DMS53 treated with DMSO at 0.1 percent for 48 hours (cell line): Measurements from ENCODE around the gene SCLY.
"Not testable (repeated sequence)": the region's sequence is repeated elsewhere in the genome, so short reads cannot be mapped to it uniquely, and the experiment has no call there.

Source experiments
- DNase-seq: peaks from one replicate; lab custom pipeline; 2025; ENCODE audit not compliant: unreplicated experiment; lab: John Stamatoyannopoulos, UW

The SCLY gene

GRCh38 chr2:238060542-238061314 is at the start of gene SCLY:
Gene SCLY (plus strand): TSS chr2:238061001. CDS start chr2:238061055, 54 bp downstream.
- DNase-seq = peak; percentile 97

- no peak for DNase-seq
Measured at GRCh38 chr2:238013806-238014205, 47.0 kb upstream of the SCLY start.

DNA sequence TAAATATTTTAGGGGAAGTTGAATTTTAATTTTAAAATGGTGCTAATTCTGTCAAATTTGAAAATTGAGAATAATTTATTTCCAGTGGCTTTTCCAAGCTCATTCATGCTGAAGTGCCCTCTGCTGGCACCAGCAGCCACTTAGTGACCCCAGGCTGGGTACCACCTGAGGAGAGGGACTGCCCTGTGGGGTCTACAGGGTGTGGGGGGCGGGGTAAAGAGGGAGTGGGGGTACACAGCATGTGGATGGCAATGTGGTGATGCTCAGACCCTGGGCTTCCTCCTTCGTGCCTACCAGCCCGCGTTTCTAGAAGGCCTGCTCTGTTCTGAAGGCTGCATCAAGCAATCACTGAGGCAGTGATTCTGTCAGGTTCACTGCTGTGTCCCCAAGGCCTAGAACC is 45.1 kb upstream of the SCLY start:
- no peak for DNase-seq

GRCh38 chr2:238016526-238016925 is 44.3 kb upstream of the SCLY start:
- no peak for DNase-seq

GRCh38 chr2:238019962-238020361 is 40.8 kb upstream of the SCLY start:
- DNase-seq = no peak

DNA sequence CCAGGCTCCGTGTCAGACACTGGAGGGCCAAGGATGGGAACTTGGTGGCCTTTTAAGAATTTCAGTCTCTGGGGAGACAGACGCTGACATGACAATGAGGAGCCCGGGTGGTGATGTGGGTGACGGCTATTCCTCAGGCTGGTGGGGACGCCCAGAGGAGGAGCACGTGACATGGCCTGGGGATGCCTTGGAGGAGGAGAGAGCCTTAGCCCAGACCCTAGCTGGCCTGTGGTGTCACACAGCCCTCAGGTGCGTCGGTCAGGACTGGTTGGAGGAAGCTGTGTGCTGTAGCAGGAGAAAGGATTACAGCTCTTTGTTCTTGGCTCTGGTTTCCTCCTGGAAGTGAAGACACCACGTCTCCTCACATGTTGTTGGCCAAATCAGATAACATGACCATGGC is 40.0 kb upstream of the SCLY start:
- no peak for DNase-seq

DNA sequence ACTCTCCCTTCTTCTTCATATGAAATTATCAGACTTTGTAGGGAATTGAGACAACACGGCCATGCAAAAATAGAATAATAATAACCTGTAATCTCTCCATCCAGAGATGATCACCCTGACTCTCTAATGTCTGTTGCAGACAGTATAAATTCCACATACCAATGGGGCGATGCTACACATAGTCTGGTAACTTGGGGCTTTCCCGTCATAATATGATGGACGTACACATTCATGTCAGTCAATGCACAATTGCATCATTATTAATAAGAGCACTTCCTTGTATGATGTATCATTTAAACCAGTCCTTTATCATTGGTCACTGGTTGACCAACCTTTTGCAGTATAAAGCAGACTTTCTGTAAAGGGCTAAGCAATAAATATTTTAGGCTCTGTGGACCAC is 39.5 kb upstream of the SCLY start:
- no peak for DNase-seq

- DNase-seq = no peak
Measured at GRCh38 chr2:238022594-238023157, 38.1 kb upstream of the SCLY start.

DNA sequence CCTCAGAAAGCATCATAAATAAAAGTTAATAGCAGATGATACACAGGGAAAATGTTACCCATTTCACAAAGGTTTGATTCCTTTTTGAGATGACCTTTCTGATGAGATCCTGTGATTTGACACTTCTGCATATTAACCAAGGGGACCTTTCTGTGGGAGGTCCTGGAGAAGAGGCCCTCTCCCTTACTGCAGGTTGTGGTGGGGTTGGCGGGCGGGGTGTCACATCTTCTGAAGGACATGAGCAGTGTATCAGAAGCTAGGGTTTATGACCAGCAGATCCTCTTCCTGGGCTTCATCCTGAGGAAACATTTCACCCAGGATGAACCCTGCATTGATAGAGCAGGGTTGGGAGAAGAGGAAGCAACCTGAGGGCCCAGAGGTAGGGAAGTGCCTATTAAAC is 37.2 kb upstream of the SCLY start:
- no peak for DNase-seq

GRCh38 chr2:238024986-238025385 is 35.8 kb upstream of the SCLY start:
- DNase-seq = no peak

- DNase-seq = no peak
Measured at GRCh38 chr2:238025741-238026360, 35.0 kb upstream of the SCLY start.

GRCh38 chr2:238027058-238027457 is 33.7 kb upstream of the SCLY start:
- DNase-seq = no peak

DNA sequence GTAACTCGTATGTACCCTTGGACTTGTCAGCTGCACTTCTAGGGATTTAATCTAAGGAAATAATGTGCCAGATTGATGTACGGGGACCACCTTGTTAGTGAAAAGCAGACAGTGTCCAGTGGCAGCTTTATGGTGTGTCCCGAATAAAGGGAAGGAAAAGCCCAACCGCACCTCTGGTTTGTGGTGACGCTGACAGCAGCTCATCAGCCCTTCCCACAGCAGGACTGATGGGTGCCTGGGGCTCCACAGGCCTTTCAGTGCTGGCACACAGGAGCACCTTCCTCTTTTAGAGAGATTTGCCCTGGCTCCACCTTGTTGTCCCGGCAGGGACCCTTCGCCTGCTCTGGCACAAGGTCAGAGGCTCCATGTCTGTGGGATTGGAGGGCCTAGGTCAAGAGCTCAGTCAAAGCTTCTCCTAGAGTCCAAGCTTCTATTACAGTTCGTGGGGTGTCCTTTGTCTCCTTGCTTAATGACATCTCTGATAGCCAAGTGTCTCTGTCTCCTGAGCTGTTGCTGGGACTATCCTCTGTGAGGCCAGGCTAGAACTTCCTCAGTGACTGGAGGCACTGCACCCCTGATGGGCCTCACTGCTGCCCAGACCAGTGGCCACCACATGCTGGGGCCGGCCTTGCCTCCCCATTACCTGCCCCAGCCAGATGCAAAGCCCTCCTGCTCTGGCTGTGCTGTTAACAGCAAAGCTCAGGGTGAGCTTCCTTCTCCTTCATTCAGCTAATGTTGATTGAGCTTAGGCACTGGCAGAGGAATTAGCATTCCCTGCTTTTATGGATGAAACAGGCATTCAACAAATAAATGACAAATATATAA is 33.0 kb upstream of the SCLY start:
- DNase-seq = no peak

- DNase-seq = no peak
Measured at GRCh38 chr2:238029853-238030252, 30.9 kb upstream of the SCLY start.

GRCh38 chr2:238030422-238031155 is 30.2 kb upstream of the SCLY start:
- DNase-seq = no peak

DNA sequence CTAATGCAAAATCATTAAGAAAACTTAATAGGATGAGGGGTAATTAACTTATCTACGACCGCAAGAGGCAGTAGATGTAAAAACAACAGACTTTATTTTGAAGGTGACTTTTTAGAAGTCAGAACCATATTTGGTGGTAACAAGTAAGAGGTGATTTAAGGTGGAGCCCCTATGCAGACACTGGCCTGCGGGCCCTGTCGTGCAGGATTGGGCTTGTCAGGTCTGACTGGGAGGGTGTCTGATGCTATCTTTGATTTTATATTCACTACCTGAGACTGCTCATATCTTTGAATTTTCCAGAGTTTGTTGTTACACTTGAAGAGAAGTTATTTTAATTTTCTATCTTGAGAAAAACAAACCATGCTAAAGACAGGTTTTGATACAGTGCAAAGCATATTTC is 29.1 kb upstream of the SCLY start:
- DNase-seq = no peak

GRCh38 chr2:238032755-238033337 is 28.0 kb upstream of the SCLY start:
- DNase-seq = no peak

- DNase-seq = not testable (repeated sequence)
Measured at GRCh38 chr2:238033991-238034390, 26.8 kb upstream of the SCLY start.

DNA sequence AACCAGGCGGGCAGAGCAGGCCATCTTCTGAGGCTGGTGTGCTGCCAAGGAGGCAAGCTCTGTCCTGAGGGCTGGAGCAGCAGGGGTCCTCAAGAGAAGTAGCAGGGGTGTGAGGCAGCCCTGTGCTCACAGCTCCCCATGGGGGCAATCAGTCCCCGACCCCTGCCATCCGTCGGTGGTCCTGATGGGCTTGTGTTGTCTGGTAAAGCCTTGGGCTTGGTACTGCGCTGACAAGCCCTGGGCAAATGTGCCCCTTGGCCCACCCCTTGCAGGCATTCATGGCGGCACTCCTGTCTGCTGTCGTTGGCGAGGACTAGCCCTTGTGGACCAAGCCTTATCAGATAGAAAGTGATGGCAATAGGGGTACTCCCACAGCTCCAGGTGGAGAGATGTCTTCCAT is 22.6 kb upstream of the SCLY start:
- DNase-seq = no peak

DNA sequence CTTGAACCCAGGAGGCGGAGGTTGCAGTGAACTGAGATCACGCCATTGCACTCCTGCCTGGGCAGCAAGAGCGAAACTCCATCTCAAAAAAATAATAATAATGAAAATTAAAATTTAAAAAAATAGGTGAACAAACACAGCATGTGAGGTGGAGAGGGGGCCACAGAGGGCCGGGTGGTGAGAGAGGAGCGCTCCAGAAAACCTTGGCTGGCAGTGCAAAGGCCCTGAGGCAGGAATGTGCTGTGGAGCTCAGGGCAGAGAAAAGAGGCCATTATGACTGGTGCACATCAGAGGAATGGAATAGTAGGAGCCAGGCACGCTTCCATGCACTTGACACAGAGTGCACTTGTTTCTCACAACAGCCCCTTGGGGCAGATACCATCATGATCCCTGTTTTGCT is 21.6 kb upstream of the SCLY start:
- no peak for DNase-seq

- DNase-seq = no peak
Measured at GRCh38 chr2:238039985-238040384, 20.8 kb upstream of the SCLY start.
